HG02852 (cell line): Measurements from ENCODE around the gene CASQ1.

Source experiments
- ATAC-seq: cut with Tn5 transposase; IDR thresholded peaks from one replicate; pipeline ENCODE4 v1.9.1; 2021; ENCODE audit warnings: mild to moderate bottlenecking, moderate library complexity; ENCODE audit not compliant: unreplicated experiment

Gene CASQ1

DNA sequence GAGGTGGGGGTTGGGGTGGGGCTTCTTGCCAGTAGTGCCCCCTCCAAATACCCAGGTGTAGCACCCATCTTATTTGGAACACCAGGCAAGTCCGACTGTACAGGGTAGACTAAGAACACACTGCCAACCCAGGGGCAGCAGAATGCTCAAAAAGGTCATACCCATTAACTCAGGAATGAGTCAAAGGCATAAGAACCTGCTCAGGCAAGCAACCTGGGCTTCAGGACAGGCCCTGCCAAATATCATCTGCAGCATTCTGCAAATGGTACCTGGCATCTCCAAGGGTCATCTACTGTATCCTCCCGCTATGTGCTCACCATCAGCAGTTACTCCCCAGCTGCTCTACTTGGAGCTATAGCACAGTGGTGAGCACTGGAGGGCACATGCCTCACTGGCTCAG is 34.2 kb downstream of the CASQ1 start:
- ATAC-seq = no peak

- no peak for ATAC-seq
Observed at GRCh38 chr1:160225345-160225744, 35.0 kb downstream of the CASQ1 start.

- ATAC-seq = no peak
Observed at GRCh38 chr1:160226623-160227022, 36.2 kb downstream of the CASQ1 start.

GRCh38 chr1:160227034-160227433 is 36.7 kb downstream of the CASQ1 start:
- ATAC-seq = no peak

GRCh38 chr1:160227561-160227960 is 37.2 kb downstream of the CASQ1 start:
- ATAC-seq = no peak

DNA sequence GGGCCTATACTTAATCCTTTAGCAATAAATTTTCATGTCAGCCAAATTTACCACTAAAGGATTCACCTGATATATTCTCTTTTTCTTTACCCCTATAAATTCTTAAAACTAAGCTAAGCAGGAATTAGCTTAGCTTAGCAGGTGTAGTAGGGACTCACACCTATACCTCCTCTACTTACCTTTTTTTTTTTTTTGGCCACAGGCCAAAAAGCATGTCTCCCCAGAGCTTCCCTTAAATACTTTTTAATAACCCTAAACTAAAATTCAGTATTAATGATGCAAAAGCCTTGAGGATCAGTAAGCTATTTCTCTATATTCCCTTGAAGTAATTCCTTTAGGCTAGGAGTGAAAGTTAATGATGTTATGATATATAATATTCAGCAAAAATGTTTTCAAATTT is 38.1 kb downstream of the CASQ1 start:
- ATAC-seq = no peak

DNA sequence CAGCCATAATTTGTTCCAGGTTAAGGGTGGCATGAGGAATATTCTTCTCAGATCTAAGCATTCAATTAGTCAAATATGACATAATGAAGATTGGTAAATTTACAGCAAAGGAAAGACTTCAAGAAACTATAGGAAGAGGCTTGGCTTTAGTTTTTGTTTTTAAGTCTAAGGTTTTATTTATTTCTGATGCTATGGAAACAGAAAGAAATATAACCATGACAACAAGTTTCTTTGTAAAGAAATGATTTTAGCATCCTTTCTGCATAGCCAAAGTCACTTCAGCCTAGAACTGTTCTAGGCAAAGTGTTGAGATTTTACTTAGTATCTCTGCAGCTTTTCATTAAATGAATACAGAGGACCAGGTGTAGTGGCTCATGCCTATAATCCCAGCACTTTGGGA is 42.5 kb downstream of the CASQ1 start:
- no peak for ATAC-seq

DNA sequence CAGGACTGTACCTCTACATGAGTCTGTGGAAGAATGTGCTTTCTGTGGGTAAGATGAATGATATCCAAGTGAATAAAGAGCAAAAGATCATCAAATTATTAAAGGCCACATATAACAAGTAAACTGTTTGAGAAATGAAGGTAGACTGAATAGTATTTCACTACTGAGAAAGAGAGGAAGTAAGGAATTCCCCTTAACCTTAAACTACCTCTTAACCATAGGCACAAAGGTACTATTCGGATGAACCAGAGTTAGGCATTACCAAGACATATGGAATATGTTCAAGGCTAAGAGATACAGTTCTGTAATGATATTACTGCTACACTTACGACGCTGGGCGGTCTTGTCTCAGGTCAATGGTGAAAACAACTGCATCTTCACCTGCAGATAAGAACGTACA is 46.4 kb downstream of the CASQ1 start:
- no peak for ATAC-seq

GRCh38 chr1:160237558-160237957 is 47.2 kb downstream of the CASQ1 start:
- no peak for ATAC-seq

GRCh38 chr1:160238408-160238807 is 48.0 kb downstream of the CASQ1 start:
- no peak for ATAC-seq

- no peak for ATAC-seq
Observed at GRCh38 chr1:160239582-160240299, 49.4 kb downstream of the CASQ1 start.

DNA sequence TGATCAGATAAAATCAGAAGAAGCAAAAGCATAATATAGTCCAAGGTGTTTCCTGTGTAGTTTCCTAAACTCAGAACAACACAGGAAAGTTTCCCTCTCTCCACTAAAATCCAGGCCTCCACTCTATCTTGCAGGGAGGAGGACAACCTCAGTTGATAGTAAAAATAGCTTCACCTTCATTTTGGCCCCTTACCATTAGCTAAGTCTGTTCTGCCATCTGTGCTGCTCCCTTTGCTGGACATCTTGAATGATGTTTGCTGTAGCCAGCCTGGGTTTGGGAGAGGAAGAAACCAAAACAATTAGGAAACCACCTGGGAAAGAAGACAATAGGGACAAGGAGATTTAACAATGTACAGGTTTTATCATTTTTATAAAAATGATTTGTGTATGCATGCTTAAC is 53.4 kb downstream of the CASQ1 start:
- ATAC-seq = no peak

GRCh38 chr1:160244209-160244608 is 53.8 kb downstream of the CASQ1 start:
- no peak for ATAC-seq

DNA sequence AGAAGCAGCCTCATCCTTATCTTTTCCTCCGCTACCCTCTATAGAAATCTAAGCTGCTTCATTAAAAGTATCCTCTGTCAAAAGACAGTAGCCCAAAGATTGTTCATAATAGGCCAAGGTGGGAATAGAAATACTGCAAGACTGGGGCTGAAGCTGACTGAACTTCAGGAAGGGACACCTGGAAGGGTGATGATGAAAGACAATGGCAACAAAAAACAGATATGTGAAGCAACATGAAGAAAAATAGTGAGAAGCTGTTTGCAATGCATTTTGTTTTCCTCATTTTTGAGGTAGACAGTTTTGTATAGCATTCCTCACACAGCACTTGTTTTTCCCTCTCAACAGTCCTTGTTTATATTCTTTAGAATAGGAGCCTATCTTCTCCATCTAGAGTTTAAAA is 55.1 kb downstream of the CASQ1 start:
- ATAC-seq = no peak

- no peak for ATAC-seq
Observed at GRCh38 chr1:160247053-160247452, 56.7 kb downstream of the CASQ1 start.

DNA sequence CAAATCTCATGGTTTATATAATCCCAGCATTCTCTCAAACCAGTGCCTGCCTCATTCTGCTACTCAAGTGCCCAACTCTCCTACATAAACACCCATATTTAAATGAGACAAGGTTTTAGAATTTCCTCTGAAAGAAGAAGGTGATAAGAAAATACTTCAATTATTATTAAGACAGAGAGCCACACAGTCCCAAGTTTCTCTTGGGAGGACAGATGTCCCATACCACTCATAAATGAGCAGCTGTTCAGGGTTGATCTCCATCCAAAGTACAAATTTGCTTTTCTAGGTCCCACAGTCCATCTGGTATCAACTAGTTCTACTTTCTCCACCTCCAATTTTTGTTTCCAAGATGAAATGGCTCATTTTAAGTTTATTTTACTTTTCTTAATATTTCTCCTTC is 60.6 kb downstream of the CASQ1 start:
- no peak for ATAC-seq
